B cell (primary cell): ENCODE data around the gene RHCG.

Source experiments
- EZH2 ChIP-seq: IDR thresholded peaks from 2 replicates; pipeline ENCODE4 v1.6.1; 2012; ENCODE audit warnings: borderline replicate concordance, low read depth, mild to moderate bottlenecking, moderate library complexity, low read length; ENCODE audit not compliant: insufficient read depth, poor library complexity, severe bottlenecking
- TF ChIP-seq, protein P1 (sequence below): fragments of 200-600 bp; IDR thresholded peaks from one replicate; pipeline ENCODE4 v1.8.0; 2022; ENCODE audit warnings: antibody characterized with exemption, mild to moderate bottlenecking

DNA sequence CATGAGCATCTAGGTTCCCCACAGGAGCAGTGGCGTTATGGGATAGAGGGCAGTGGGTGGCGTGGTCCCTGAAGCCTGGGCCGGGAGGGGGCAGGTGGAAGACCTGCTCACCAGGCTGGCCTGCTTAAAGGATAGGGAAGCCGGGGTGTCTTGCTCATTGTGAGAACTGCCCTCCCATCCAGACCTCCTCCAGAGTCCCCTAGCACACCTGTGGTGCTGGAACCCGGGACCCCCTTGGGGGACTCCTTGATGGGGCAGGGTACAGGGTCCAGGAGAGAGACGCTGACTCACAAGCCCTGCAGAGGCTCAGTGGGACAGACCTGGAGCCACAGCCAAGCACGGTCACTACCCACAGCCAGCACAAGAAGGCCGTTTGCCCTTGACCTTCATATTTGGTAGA is 2.8 kb upstream of the RHCG start:
- TF ChIP-seq, protein P1, sequence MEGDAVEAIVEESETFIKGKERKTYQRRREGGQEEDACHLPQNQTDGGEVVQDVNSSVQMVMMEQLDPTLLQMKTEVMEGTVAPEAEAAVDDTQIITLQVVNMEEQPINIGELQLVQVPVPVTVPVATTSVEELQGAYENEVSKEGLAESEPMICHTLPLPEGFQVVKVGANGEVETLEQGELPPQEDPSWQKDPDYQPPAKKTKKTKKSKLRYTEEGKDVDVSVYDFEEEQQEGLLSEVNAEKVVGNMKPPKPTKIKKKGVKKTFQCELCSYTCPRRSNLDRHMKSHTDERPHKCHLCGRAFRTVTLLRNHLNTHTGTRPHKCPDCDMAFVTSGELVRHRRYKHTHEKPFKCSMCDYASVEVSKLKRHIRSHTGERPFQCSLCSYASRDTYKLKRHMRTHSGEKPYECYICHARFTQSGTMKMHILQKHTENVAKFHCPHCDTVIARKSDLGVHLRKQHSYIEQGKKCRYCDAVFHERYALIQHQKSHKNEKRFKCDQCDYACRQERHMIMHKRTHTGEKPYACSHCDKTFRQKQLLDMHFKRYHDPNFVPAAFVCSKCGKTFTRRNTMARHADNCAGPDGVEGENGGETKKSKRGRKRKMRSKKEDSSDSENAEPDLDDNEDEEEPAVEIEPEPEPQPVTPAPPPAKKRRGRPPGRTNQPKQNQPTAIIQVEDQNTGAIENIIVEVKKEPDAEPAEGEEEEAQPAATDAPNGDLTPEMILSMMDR: no peak
- TF ChIP-seq EZH2: no peak
